Uterus (tissue), 4 donors: Measurements from ENCODE around the gene PCTP. TPM values are rescaled to one million over a fixed set of nuclear protein-coding genes. Genes with fewer than 3 reads are reported as not detected.

Experiments
- DNase-seq, 2 donors: peaks; one replicate each; pipeline ENCODE4 v3.0.0-alpha.2; 2019 to 2020
- H3K27ac ChIP-seq, 2 donors: fragments of 200-600 bp; sonication (generic); 1 replicate in 1 of 2; 2 replicates in 1 of 2; pipeline ENCODE4 v1.5.1; 2016 to 2018
- H3K27me3 ChIP-seq, 2 donors: fragments of 200-600 bp; sonication (generic); one replicate each; pipeline ENCODE4 v1.5.1; 2018 to 2019; ENCODE audit warnings: control low read depth in 1 of 2
- H3K36me3 ChIP-seq, 2 donors: fragments of 200-600 bp; sonication (generic); one replicate each; pipeline ENCODE4 v1.5.1; 2019; ENCODE audit warnings: control low read depth in 1 of 2
- H3K4me1 ChIP-seq, 2 donors: fragments of 200-600 bp; sonication (generic); one replicate each; pipeline ENCODE4 v1.5.1; 2018 to 2019; ENCODE audit warnings: control low read depth in 1 of 2
- H3K4me3 ChIP-seq, 2 donors: fragments of 200-600 bp; sonication (generic); 1 replicate in 1 of 2; 2 replicates in 1 of 2; pipeline ENCODE4 v1.5.1; 2018 to 2019; ENCODE audit warnings: mild to moderate bottlenecking in 1 of 2
- H3K9me3 ChIP-seq, 2 donors: fragments of 200-600 bp; sonication (generic); one replicate each; pipeline ENCODE4 v1.5.1; 2019; ENCODE audit warnings: control low read depth in 1 of 2
- POLR2A ChIP-seq, 2 donors: fragments of 450-650 bp; IDR thresholded peaks; one replicate each; pipeline ENCODE4 v1.6.1; 2016; ENCODE audit warnings: antibody characterized with exemption in 2 of 2, mild to moderate bottlenecking in 1 of 2, moderate library complexity in 1 of 2
- intact Hi-C: fragments of 100-400 bp; cut with DNase I; formaldehyde crosslinking; loops from one replicate; pipeline ENCODE4 v1.15.1; 2023; ENCODE audit warnings: low total_unique reads
- total RNA-seq, 4 donors: library from RNA; depleted of rRNA in 3 of 4; stranded (reverse); fragments of >200 nt in 3 of 4; gene quantifications; one replicate each; pipeline versions ENCODE4 v1.1.0 to v1.2.4, GENCODE V29; 2014 to 2023
- TF ChIP-seq, protein P1 (sequence below), 4 experiments: fragments of 200-600 bp in 2 of 4; fragments of 450-650 bp in 2 of 4; sonication (generic) in 2 of 4; IDR thresholded peaks; one replicate each; pipeline ENCODE4 v1.5.1; 2016 to 2019; ENCODE audit warnings: antibody characterized with exemption in 4 of 4, mild to moderate bottlenecking in 2 of 4, moderate library complexity in 1 of 4
- donor health status: DM: yes; HTN: yes; CAD: no.

Gene PCTP
- total RNA-seq, 4 donors from 2014 or later, result 1.8 to 18.8 (median 10.9) TPM

- no peaks in the 10 kb centered on the region for H3K9me3 ChIP-seq
- no peak overlapping the region for H3K4me3 ChIP-seq
- no peaks in the 10 kb centered on the region for H3K27me3 ChIP-seq
- DNase-seq, result no peak
- TF ChIP-seq, protein P1, sequence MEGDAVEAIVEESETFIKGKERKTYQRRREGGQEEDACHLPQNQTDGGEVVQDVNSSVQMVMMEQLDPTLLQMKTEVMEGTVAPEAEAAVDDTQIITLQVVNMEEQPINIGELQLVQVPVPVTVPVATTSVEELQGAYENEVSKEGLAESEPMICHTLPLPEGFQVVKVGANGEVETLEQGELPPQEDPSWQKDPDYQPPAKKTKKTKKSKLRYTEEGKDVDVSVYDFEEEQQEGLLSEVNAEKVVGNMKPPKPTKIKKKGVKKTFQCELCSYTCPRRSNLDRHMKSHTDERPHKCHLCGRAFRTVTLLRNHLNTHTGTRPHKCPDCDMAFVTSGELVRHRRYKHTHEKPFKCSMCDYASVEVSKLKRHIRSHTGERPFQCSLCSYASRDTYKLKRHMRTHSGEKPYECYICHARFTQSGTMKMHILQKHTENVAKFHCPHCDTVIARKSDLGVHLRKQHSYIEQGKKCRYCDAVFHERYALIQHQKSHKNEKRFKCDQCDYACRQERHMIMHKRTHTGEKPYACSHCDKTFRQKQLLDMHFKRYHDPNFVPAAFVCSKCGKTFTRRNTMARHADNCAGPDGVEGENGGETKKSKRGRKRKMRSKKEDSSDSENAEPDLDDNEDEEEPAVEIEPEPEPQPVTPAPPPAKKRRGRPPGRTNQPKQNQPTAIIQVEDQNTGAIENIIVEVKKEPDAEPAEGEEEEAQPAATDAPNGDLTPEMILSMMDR (IDR thresholded peaks at IDR 0.05), result no peak
- TF ChIP-seq POLR2A (IDR thresholded peaks at IDR 0.05), result no peak
- H3K27ac ChIP-seq, result no peak overlapping the region
- H3K4me1 ChIP-seq, result peaks cover 0 to 4% of the 10 kb centered on the region in 2 donors
- intact Hi-C loops, result no loop called here
- no peaks in the 10 kb centered on the region for H3K36me3 ChIP-seq
These were observed 5.8 kb downstream of the PCTP start for GRCh38 chr17:55756689-55757088.

- no peak for DNase-seq
- H3K4me3 ChIP-seq, result no peak overlapping the region
- TF ChIP-seq, protein P1 (IDR thresholded peaks at IDR 0.05), result no peak
- TF ChIP-seq POLR2A (IDR thresholded peaks at IDR 0.05), result no peak
- H3K27ac ChIP-seq, result no peak overlapping the region
- no peaks in the 10 kb centered on the region for H3K36me3 ChIP-seq
- H3K27me3 ChIP-seq, result no peaks in the 10 kb centered on the region
- H3K9me3 ChIP-seq, result no peaks in the 10 kb centered on the region
- intact Hi-C loops, result no loop called here
- no peaks in the 10 kb centered on the region for H3K4me1 ChIP-seq
These were observed 6.8 kb downstream of the PCTP start for GRCh38 chr17:55757659-55758058.

- Histone ChIP-seq H3K4me3 (no peak overlapping the region), H3K4me1 (no peaks in the 10 kb centered on the region), H3K27ac (no peak overlapping the region), H3K9me3 (no peaks in the 10 kb centered on the region), H3K36me3 (no peaks in the 10 kb centered on the region), H3K27me3 (no peaks in the 10 kb centered on the region)
- no peak for DNase-seq
- TF ChIP-seq POLR2A (IDR thresholded peaks at IDR 0.05), result no peak
- TF ChIP-seq, protein P1 (IDR thresholded peaks at IDR 0.05), result no peak
- intact Hi-C loops, result no loop called here
These were observed 7.3 kb downstream of the PCTP start for GRCh38 chr17:55758171-55758570.

DNA sequence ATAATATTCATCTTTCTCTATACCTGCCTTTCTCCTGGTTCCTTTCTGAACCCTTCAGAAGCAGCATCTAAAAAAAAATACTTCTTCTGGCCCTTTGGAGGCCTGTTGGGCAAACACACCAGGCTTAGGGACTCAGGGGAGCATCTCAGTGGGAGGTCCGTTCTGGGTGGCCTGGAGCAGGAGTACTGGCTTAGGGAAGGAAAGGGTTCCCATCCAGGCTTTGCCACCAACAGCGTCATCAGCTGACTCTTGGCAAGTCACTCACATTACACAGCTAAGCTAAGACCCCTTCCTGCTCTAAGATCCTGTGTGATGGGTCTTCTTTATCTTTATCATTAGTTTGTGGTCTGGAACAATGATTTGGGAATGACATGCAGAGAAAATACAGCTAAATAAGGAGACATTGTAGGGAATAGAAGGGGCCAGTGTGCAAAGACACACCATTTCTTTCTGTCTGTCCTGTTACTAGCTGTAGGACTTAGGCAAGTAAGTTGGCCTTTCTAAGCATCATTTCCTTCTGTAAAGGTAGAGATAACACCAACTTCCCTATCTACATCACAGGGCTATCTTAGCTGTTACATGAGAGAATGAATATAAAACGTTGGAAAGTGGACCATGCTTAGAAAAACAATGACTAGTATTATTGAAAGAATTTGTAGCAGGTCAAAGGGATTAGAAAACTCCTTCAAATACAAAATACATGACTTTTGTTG, 9.9 kb downstream of the PCTP start:
- Histone ChIP-seq H3K4me1 (no peaks in the 10 kb centered on the region), H3K27me3 (no peaks in the 10 kb centered on the region), H3K27ac (no peak overlapping the region), H3K36me3 (no peaks in the 10 kb centered on the region), H3K9me3 (no peaks in the 10 kb centered on the region), H3K4me3 (no peak overlapping the region)
- no peak for DNase-seq
- no peak for TF ChIP-seq POLR2A (IDR thresholded peaks at IDR 0.05)
- TF ChIP-seq, protein P1 (IDR thresholded peaks at IDR 0.05), result no peak
- intact Hi-C loops, result no loop called here

DNA sequence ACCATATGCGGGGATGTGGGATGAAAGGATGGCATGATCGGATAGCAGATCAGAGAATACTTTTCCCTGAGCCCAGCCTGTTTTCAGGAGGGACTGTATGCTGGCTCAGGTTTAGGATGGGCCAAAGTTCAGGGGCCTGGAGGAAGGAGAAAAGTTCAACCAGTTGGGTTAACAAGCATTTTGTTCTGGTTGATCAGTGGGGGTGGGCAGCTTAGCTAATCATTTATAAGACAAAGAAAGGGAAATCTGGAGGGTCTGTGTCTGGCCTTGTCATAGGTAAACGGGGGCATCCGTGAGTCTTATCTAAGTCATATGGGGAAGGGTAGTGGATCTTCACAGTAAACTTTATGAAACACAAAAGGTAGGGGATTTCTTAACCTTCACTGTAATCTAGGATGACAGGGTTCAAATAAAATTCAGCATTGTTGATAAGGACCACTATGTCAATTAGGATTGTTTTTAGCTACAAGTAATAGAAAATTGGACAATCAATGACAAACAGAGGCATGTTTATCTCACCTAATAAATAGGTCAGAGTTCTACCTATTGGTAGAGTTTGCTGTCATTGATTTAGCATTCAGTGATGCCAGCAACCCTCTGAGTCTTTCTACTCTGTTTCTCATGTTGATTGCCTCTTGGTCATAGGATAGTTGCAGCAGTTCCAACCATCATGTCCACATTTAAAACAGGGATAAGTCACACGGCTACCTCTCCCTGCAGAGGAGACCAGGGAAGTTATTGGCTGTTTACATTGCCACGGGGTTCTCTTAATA, 11.4 kb downstream of the PCTP start:
- DNase-seq, result no peak
- H3K27ac ChIP-seq, result no peak overlapping the region
- intact Hi-C loops, result no loop called here

More for the DNA sequence above, 11.4 kb downstream of the PCTP start:
- Histone ChIP-seq H3K9me3 (no peaks in the 10 kb centered on the region), H3K4me3 (no peak overlapping the region), H3K36me3 (no peaks in the 10 kb centered on the region), H3K4me1 (no peaks in the 10 kb centered on the region), H3K27me3 (no peaks in the 10 kb centered on the region)
- TF ChIP-seq, protein P1 (IDR thresholded peaks at IDR 0.05), result no peak
- TF ChIP-seq POLR2A (IDR thresholded peaks at IDR 0.05), result no peak
